Measurements from ENCODE around the gene ABCE1. TPM values are rescaled to one million over a fixed set of nuclear protein-coding genes. Genes with fewer than 3 reads are reported as not detected.

ABCE1 gene
- total and polyA plus RNA-seq, 11 donors: 12.7 to 48.9 (median 40.1) TPM

GRCh38 chr4:145066063-145066501 is 32.0 kb upstream of the ABCE1 start:
- WGBS, 4 donors: 41 to 56% (median 51%) methylated on average over 2 of the region's 2 CpGs
- Histone ChIP-seq H3K27me3 (no peaks in the 10 kb centered on the region), H3K27ac (no peak overlapping the region), H3K4me1 (peaks cover 0 to 8% (median 0%) of the 10 kb centered on the region in 12 donors), H3K36me3 (peaks cover 0 to 22% (median 0%) of the 10 kb centered on the region in 9 donors), H3K4me3 (no peak overlapping the region), H3K9me3 (no peaks in the 10 kb centered on the region)
- intact Hi-C loops (cut with DNase I): loop anchor here in 4 of 10 donors (10.0 kb wide), 1 partner anchor 891 kb away; no protein-coding TSS in a partner anchor
- ATAC-seq (no peak), DNase-seq (no peak)
- TF ChIP-seq POLR2A (IDR thresholded peaks at IDR 0.05) (no peak), CTCF (IDR thresholded peaks at IDR 0.05) (no peak)

GRCh38 chr4:145069361-145069760 is 28.8 kb upstream of the ABCE1 start:
- Histone ChIP-seq H3K4me3 (no peak overlapping the region), H3K4me1 (peaks cover 0 to 8% (median 0%) of the 10 kb centered on the region in 12 donors), H3K27me3 (no peaks in the 10 kb centered on the region), H3K9me3 (no peaks in the 10 kb centered on the region), H3K36me3 (peaks cover 0 to 4% (median 0%) of the 10 kb centered on the region in 9 donors), H3K27ac (no peak overlapping the region)
- ATAC-seq (no peak), DNase-seq (no peak)
- intact Hi-C loops (cut with DNase I): loop anchor here in 4 of 10 donors (10.0 kb wide), 1 partner anchor 895 kb away; no protein-coding TSS in a partner anchor
- 85 to 91% (median 88%) methylated on average over 3 of the region's 3 CpGs for WGBS, 4 donors
- TF ChIP-seq CTCF (IDR thresholded peaks at IDR 0.05) (no peak), POLR2A (IDR thresholded peaks at IDR 0.05) (no peak)

GRCh38 chr4:145071560-145071959 is 26.6 kb upstream of the ABCE1 start:
- Histone ChIP-seq H3K4me3 (no peak overlapping the region), H3K27ac (no peak overlapping the region), H3K9me3 (no peaks in the 10 kb centered on the region), H3K27me3 (no peaks in the 10 kb centered on the region), H3K4me1 (peaks cover 0 to 4% (median 0%) of the 10 kb centered on the region in 12 donors), H3K36me3 (peaks cover 0 to 4% (median 0%) of the 10 kb centered on the region in 9 donors)
- no peak for ATAC-seq
- TF ChIP-seq POLR2A (IDR thresholded peaks at IDR 0.05) (no peak), CTCF (IDR thresholded peaks at IDR 0.05) (peak in 1 of 12 donors; percentile 5)
- intact Hi-C loops (cut with DNase I): no loop called here
- no peak for DNase-seq
- 93 to 97% (median 96%) methylated on average over 2 of the region's 2 CpGs for WGBS, 4 donors

- WGBS, 4 donors: 63 to 90% (median 83%) methylated on average over 1 of the region's 1 CpG
- Histone ChIP-seq H3K4me1 (peaks cover 0 to 4% (median 0%) of the 10 kb centered on the region in 12 donors), H3K4me3 (no peak overlapping the region), H3K36me3 (peaks cover 0 to 19% (median 8%) of the 10 kb centered on the region in 9 donors), H3K27ac (no peak overlapping the region), H3K9me3 (peaks cover 0 to 16% (median 0%) of the 10 kb centered on the region in 12 donors), H3K27me3 (no peaks in the 10 kb centered on the region)
- intact Hi-C loops (cut with DNase I): no loop called here
- DNase-seq: no peak
- ATAC-seq: peak in 1 of 4 donors; percentile 33
- TF ChIP-seq POLR2A (IDR thresholded peaks at IDR 0.05) (no peak), CTCF (IDR thresholded peaks at IDR 0.05) (no peak)
Measured at GRCh38 chr4:145075742-145076468, 22.2 kb upstream of the ABCE1 start.

All from heart left ventricle (tissue), 16 donors.